ENCODE measurements around the gene TMEM185B.
"Not testable (repeated sequence)": the region's sequence is repeated elsewhere in the genome, so short reads cannot be mapped to it uniquely, and the experiment has no call there.

The TMEM185B gene

GRCh38 chr2:120208381-120209353 lies 14.5 kb downstream of the TMEM185B start:
- no peak for DNase-seq (ENCODE audit: low spot score)

- peak; percentile 15 for DNase-seq (ENCODE audit: low spot score)
Observed at GRCh38 chr2:120206022-120206581, 17.1 kb downstream of the TMEM185B start.

- DNase-seq (ENCODE audit: low spot score), result no peak
Observed at GRCh38 chr2:120204945-120205670, 18.1 kb downstream of the TMEM185B start.

- no peak for DNase-seq (ENCODE audit: low spot score)
Observed at GRCh38 chr2:120204417-120204816, 18.8 kb downstream of the TMEM185B start.

GRCh38 chr2:120204022-120204405 lies 19.2 kb downstream of the TMEM185B start:
- DNase-seq (ENCODE audit: low spot score), result peak; percentile 5

- peak; percentile 1 for DNase-seq (ENCODE audit: low spot score)
Observed at GRCh38 chr2:120203251-120204021, 19.8 kb downstream of the TMEM185B start.

GRCh38 chr2:120199817-120200459 lies 23.3 kb downstream of the TMEM185B start:
- DNase-seq (ENCODE audit: low spot score), result not testable (repeated sequence)

- no peak for DNase-seq (ENCODE audit: low spot score)
Observed at GRCh38 chr2:120195553-120195952, 27.6 kb downstream of the TMEM185B start.

GRCh38 chr2:120192280-120192679 lies 30.9 kb downstream of the TMEM185B start:
- DNase-seq (ENCODE audit: low spot score), result no peak

GRCh38 chr2:120189189-120189588 lies 34.0 kb downstream of the TMEM185B start:
- DNase-seq (ENCODE audit: low spot score), result no peak

- no peak for DNase-seq (ENCODE audit: low spot score)
Observed at GRCh38 chr2:120182019-120182560, 41.1 kb downstream of the TMEM185B start.

GRCh38 chr2:120180066-120180465 lies 43.1 kb downstream of the TMEM185B start:
- DNase-seq (ENCODE audit: low spot score), result no peak

- DNase-seq (ENCODE audit: low spot score), result no peak
Observed at GRCh38 chr2:120179396-120179795, 43.8 kb downstream of the TMEM185B start.

GRCh38 chr2:120177973-120178372 lies 45.2 kb downstream of the TMEM185B start:
- no peak for DNase-seq (ENCODE audit: low spot score)

- DNase-seq (ENCODE audit: low spot score), result no peak
Observed at GRCh38 chr2:120177001-120177621, 46.1 kb downstream of the TMEM185B start.

GRCh38 chr2:120176526-120176925 lies 46.7 kb downstream of the TMEM185B start:
- DNase-seq (ENCODE audit: low spot score), result no peak

- peak; percentile 72 for DNase-seq (ENCODE audit: low spot score)
Observed at GRCh38 chr2:120174963-120175581, 48.1 kb downstream of the TMEM185B start.
